Activated T-cell treated with anti-CD3 and anti-CD28 coated beads for 1 hour (primary cell): ENCODE results near the gene HS3ST5.
"Not testable (repeated sequence)": the region's sequence is repeated elsewhere in the genome, so short reads cannot be mapped to it uniquely, and the experiment has no call there.

Experiments used
- DNase-seq: peaks from one replicate; pipeline ENCODE4 v3.0.0-alpha.2; 2020; ENCODE audit warnings: low read depth

Gene HS3ST5

GRCh38 chr6:114276783-114277182 is 66.0 kb downstream of the HS3ST5 start:
- no peak for DNase-seq

- DNase-seq: no peak
These were observed 68.0 kb downstream of the HS3ST5 start for GRCh38 chr6:114274836-114275235.

- no peak for DNase-seq
These were observed 70.2 kb downstream of the HS3ST5 start for GRCh38 chr6:114272582-114272981.

GRCh38 chr6:114271405-114271804 is 71.4 kb downstream of the HS3ST5 start:
- no peak for DNase-seq

GRCh38 chr6:114267897-114268296 is 74.9 kb downstream of the HS3ST5 start:
- DNase-seq: no peak

GRCh38 chr6:114260810-114261209 is 82.0 kb downstream of the HS3ST5 start:
- DNase-seq: no peak

GRCh38 chr6:114258376-114258775 is 84.4 kb downstream of the HS3ST5 start:
- no peak for DNase-seq

GRCh38 chr6:114253431-114253830 is 89.4 kb downstream of the HS3ST5 start:
- DNase-seq: no peak

- no peak for DNase-seq
These were observed 93.3 kb downstream of the HS3ST5 start for GRCh38 chr6:114249522-114249921.

- no peak for DNase-seq
These were observed 95.7 kb downstream of the HS3ST5 start for GRCh38 chr6:114247101-114247500.

GRCh38 chr6:114240796-114241195 is 102.0 kb downstream of the HS3ST5 start:
- DNase-seq: no peak

GRCh38 chr6:114228675-114229074 is 114.1 kb downstream of the HS3ST5 start:
- DNase-seq: no peak

GRCh38 chr6:114227944-114228468 is 114.8 kb downstream of the HS3ST5 start:
- no peak for DNase-seq

GRCh38 chr6:114220241-114220640 is 122.6 kb downstream of the HS3ST5 start:
- no peak for DNase-seq

- no peak for DNase-seq
These were observed 124.1 kb downstream of the HS3ST5 start for GRCh38 chr6:114218437-114219340.

GRCh38 chr6:114217996-114218395 is 124.8 kb downstream of the HS3ST5 start:
- not testable (repeated sequence) for DNase-seq

- no peak for DNase-seq
These were observed 125.9 kb downstream of the HS3ST5 start for GRCh38 chr6:114216789-114217467.

- no peak for DNase-seq
These were observed 132.4 kb downstream of the HS3ST5 start for GRCh38 chr6:114210467-114210866.

GRCh38 chr6:114203460-114203859 is 139.4 kb downstream of the HS3ST5 start:
- DNase-seq: no peak

- no peak for DNase-seq
These were observed 140.4 kb downstream of the HS3ST5 start for GRCh38 chr6:114202389-114202788.

- DNase-seq: no peak
These were observed 141.9 kb downstream of the HS3ST5 start for GRCh38 chr6:114200891-114201290.

- no peak for DNase-seq
These were observed 147.0 kb downstream of the HS3ST5 start for GRCh38 chr6:114195631-114196403.
